Measurements from ENCODE around the gene TTC23L. TPM values are rescaled to one million over a fixed set of nuclear protein-coding genes. Genes with fewer than 3 reads are reported as not detected.

TTC23L gene
- total and polyA plus RNA-seq, 2 experiments from 2014 or later: 0.07 TPM; not detected in 1

GRCh38 chr5:34944460-34945047 is 105.6 kb downstream of the TTC23L start:
- H3K4me3 ChIP-seq: no peak overlapping the region
- no peaks in the 10 kb centered on the region for H4K20me1 ChIP-seq (ENCODE audit: insufficient read depth, poor library complexity, severe bottlenecking)
- DNase-seq (ENCODE audit: low spot score): no peak
- no peaks in the 10 kb centered on the region for H3K9me2 ChIP-seq (replicated peaks; ENCODE audit: insufficient read depth)
- no peaks in the 10 kb centered on the region for H3K9me3 ChIP-seq (ENCODE audit: low read depth)
- H3K36me3 ChIP-seq (replicated peaks; ENCODE audit: insufficient read depth, low read depth): no peaks in the 10 kb centered on the region
- H3K4me1 ChIP-seq (ENCODE audit: insufficient read depth): no peaks in the 10 kb centered on the region
- no peak overlapping the region for H3K27ac ChIP-seq
- TF ChIP-seq CTCF (IDR thresholded peaks at IDR 0.05; ENCODE audit: poor library complexity): no peak
- H3K4me2 ChIP-seq: no peak overlapping the region
- H3K79me2 ChIP-seq: no peaks in the 10 kb centered on the region
- WGBS (ENCODE audit: low lambda C conversion rate, missing lambda C conversion rate): 95% methylated on average over 11 of the region's 11 CpGs
- H2AFZ ChIP-seq: no peak overlapping the region
- no peaks in the 10 kb centered on the region for H3K27me3 ChIP-seq

Other genes starting within 250 kb of the TTC23L start
- gene RAI14, start 182.8 kb upstream of the TTC23L start, total RNA-seq: 44.8 and 49.6 TPM in 2 replicates
- 31.3 and 42.2 TPM in 2 replicates for gene RAI14, start 182.8 kb upstream of the TTC23L start, polyA plus RNA-seq
- gene RAD1, start 76.3 kb downstream of the TTC23L start, total RNA-seq: 18.5 and 33.2 TPM in 2 replicates
- 24.2 and 25.2 TPM in 2 replicates for gene RAD1, start 76.3 kb downstream of the TTC23L start, polyA plus RNA-seq
- gene BRIX1, start 76.5 kb downstream of the TTC23L start, total RNA-seq: 27.5 and 28.7 TPM in 2 replicates
- 25.3 and 28.6 TPM in 2 replicates for gene BRIX1, start 76.5 kb downstream of the TTC23L start, polyA plus RNA-seq
- gene DNAJC21, start 90.4 kb downstream of the TTC23L start, total RNA-seq: 37.3 and 39.5 TPM in 2 replicates
- 29.1 and 40.0 TPM in 2 replicates for gene DNAJC21, start 90.4 kb downstream of the TTC23L start, polyA plus RNA-seq
- gene AGXT2, start 208.8 kb downstream of the TTC23L start, total RNA-seq: 8.0 and 8.1 TPM in 2 replicates
- 5.9 and 10.6 TPM in 2 replicates for gene AGXT2, start 208.8 kb downstream of the TTC23L start, polyA plus RNA-seq